SK-N-SH (cell line): ENCODE data around the gene KLF13. TPM values are rescaled to one million over a fixed set of nuclear protein-coding genes. Genes with fewer than 3 reads are reported as not detected.
A peak's percentile ranks its signal among the peaks of the same experiment; 100 is the strongest.

ENCODE experiments used
- CTCF ChIA-PET: fragments of 300-600, 350-600 bp; formaldehyde crosslinking; extraction: SDS; loops from one replicate; lab custom pipeline; 2021; lab: Yijun Ruan, JAX
- POLR2A ChIA-PET: fragments of 350-600 bp; sonication (Branson Sonifier 250); formaldehyde crosslinking; extraction: SDS; loops from one replicate; lab custom pipeline; 2020; ENCODE audit warnings: antibody characterized with exemption, inconsistent platforms; lab: Yijun Ruan, JAX
- DNase-seq: peaks from one replicate; pipeline ENCODE4 v3.0.0; 2012
- H2AFZ ChIP-seq: fragments of 200-600 bp; sonication (generic); 2 replicates; pipeline ENCODE4 v1.8.1; 2016; ENCODE audit warnings: antibody characterized with exemption, mild to moderate bottlenecking, low read depth
- H3F3A ChIP-seq: fragments of 200-600 bp; sonication (generic); replicated peaks from 2 replicates; pipeline ENCODE3; 2016; ENCODE audit warnings: antibody characterized with exemption, mild to moderate bottlenecking; ENCODE audit not compliant: insufficient read depth
- H3K27ac ChIP-seq, 2 experiments: fragments of 200-500 bp in 1 of 2; fragments of 200-600 bp in 1 of 2; sonication (Bioruptor generic) in 1 of 2; sonication (generic), shearing (Covaris generic) in 1 of 2; 2 replicates each; pipeline versions ENCODE4 v1.5.1 to v1.6.1; 2014 to 2016; ENCODE audit warnings: low read depth in 2 of 2, inconsistent platforms in 1 of 2, low read length in 1 of 2, mild to moderate bottlenecking in 1 of 2, mixed read lengths in 1 of 2
- H3K27me3 ChIP-seq: fragments of 200-600 bp; sonication (generic), shearing (Covaris generic); 2 replicates; pipeline ENCODE4 v1.6.1; 2016; ENCODE audit warnings: mixed run types; ENCODE audit not compliant: insufficient read depth
- H3K36me3 ChIP-seq, 2 experiments: fragments of 200-500 bp in 1 of 2; fragments of 200-600 bp in 1 of 2; sonication (Bioruptor generic) in 1 of 2; sonication (generic) in 1 of 2; replicated peaks in 1 of 2; 2 replicates each; pipeline versions ENCODE3 to v1.5.1; 2014 to 2016; ENCODE audit warnings: low read length in 1 of 2, mild to moderate bottlenecking in 1 of 2; ENCODE audit not compliant: insufficient read depth in 2 of 2, control insufficient read depth in 1 of 2
- H3K4me1 ChIP-seq, 2 experiments: fragments of 200-500 bp in 1 of 2; fragments of 200-600 bp in 1 of 2; sonication (Bioruptor generic) in 1 of 2; sonication (generic), shearing (Covaris generic) in 1 of 2; 2 replicates each; pipeline versions ENCODE4 v1.5.1 to v1.6.1; 2014 to 2016; ENCODE audit warnings: low read depth in 1 of 2, low read length in 1 of 2, mixed run types in 1 of 2; ENCODE audit not compliant: insufficient read depth in 2 of 2, control insufficient read depth in 1 of 2
- H3K4me2 ChIP-seq: fragments of 200-600 bp; sonication (generic), shearing (Covaris generic); 2 replicates; pipeline ENCODE4 v1.6.1; 2017; ENCODE audit warnings: mixed run types
- H3K4me3 ChIP-seq, 2 experiments: fragments of 200-500 bp in 1 of 2; fragments of 200-600 bp in 1 of 2; sonication (Bioruptor generic) in 1 of 2; sonication (generic), shearing (Covaris generic) in 1 of 2; 2 replicates each; pipeline versions ENCODE4 v1.5.1 to v1.8.1; 2014 to 2016; ENCODE audit warnings: low read depth in 2 of 2, inconsistent platforms in 1 of 2, low read length in 1 of 2, mild to moderate bottlenecking in 1 of 2, mixed read lengths in 1 of 2, moderate library complexity in 1 of 2
- H3K79me2 ChIP-seq: fragments of 200-600 bp; sonication (generic); 2 replicates; pipeline ENCODE4 v1.8.1; 2017; ENCODE audit warnings: mild to moderate bottlenecking; ENCODE audit not compliant: insufficient read depth
- H3K9ac ChIP-seq: fragments of 200-600 bp; sonication (generic); 2 replicates; pipeline ENCODE4 v1.6.1; 2017; ENCODE audit warnings: mixed run types
- H3K9me2 ChIP-seq: fragments of 200-600 bp; sonication (generic); 2 replicates; pipeline ENCODE4 v1.6.1; 2017; ENCODE audit warnings: mixed run types
- H3K9me3 ChIP-seq: fragments of 200-600 bp; sonication (generic); 2 replicates; pipeline ENCODE4 v1.6.1; 2017; ENCODE audit warnings: mixed run types, mild to moderate bottlenecking, moderate library complexity
- H4K20me1 ChIP-seq: fragments of 200-600 bp; sonication (generic); 2 replicates; pipeline ENCODE4 v1.6.1; 2017; ENCODE audit warnings: mild to moderate bottlenecking, mixed run types; ENCODE audit not compliant: insufficient read depth
- CHD2 ChIP-seq: fragments of 150-350 bp; IDR thresholded peaks from 2 replicates; pipeline ENCODE4 v1.6.1; 2018; ENCODE audit warnings: low read length; ENCODE audit not compliant: partially characterized antibody
- EP300 ChIP-seq, 2 experiments: IDR thresholded peaks; 2 replicates each; pipeline versions ENCODE4 v1.4.0 to v1.6.1; 2012; ENCODE audit warnings: borderline replicate concordance in 1 of 2, low read depth in 1 of 2, low read length in 1 of 2
- FOXJ3 ChIP-seq: sonication (generic); formaldehyde crosslinking; IDR thresholded peaks from 2 replicates; pipeline ENCODE4 v1.5.1; 2020; ENCODE audit warnings: mild to moderate bottlenecking, missing genetic modification reagents
- GATA2 ChIP-seq: sonication (generic); formaldehyde crosslinking; IDR thresholded peaks from 2 replicates; pipeline ENCODE4 v1.5.0; 2020; ENCODE audit warnings: mild to moderate bottlenecking, missing genetic modification reagents
- MXI1 ChIP-seq: IDR thresholded peaks from 2 replicates; pipeline ENCODE4 v1.6.1; 2012; ENCODE audit warnings: mild to moderate bottlenecking, low read depth, low read length, improper control_type of control experiment
- NRF1 ChIP-seq: IDR thresholded peaks from 2 replicates; pipeline ENCODE4 v1.6.1; 2012; ENCODE audit warnings: low read depth, mild to moderate bottlenecking, low read length
- RCOR1 ChIP-seq: fragments of 150-350 bp; IDR thresholded peaks from 2 replicates; pipeline ENCODE4 v1.6.1; 2017; ENCODE audit warnings: antibody characterized with exemption, low read length
- REST ChIP-seq: IDR thresholded peaks from 2 replicates; pipeline ENCODE4 v1.6.1; 2012; ENCODE audit warnings: mild to moderate bottlenecking, low read depth, low read length, moderate library complexity
- SMC3 ChIP-seq: IDR thresholded peaks from 2 replicates; pipeline ENCODE4 v1.6.1; 2012; ENCODE audit warnings: low read depth, low read length, improper control_type of control experiment
- YY1 ChIP-seq: IDR thresholded peaks from 2 replicates; pipeline ENCODE4 v1.4.0; 2012; ENCODE audit warnings: low read depth, mild to moderate bottlenecking
- WGBS: methylation state at CpG from one replicate; pipeline ENCODE4 v1.1.6; 2017; ENCODE audit warnings: low lambda C conversion rate; 5-methylcytosine and 5-hydroxymethylcytosine counted together
- polyA plus RNA-seq, 3 experiments: library from polyadenylated mRNA; depleted of rRNA; stranded (reverse); fragments of >200 nt; gene quantifications; 2 replicates each; pipeline ENCODE4 v1.2.3, GENCODE V29; 2012

Gene KLF13
- polyA plus RNA-seq, 1 of the 3 experiments (the other 2 are of a cell fraction) = 7.1 TPM

- ChIA-PET POLR2A (interaction anchor here (0.7 to 1.6 kb wide), 3 partner anchors 26 to 85 kb away, joined by 4 to 8 read pairs (median 4); partner anchors contain the start of gene KLF13), CTCF (interaction anchor here (0.9 to 2.1 kb wide), 7 partner anchors 17 to 92 kb away, joined by 3 to 6 read pairs (median 4); no protein-coding TSS in a partner anchor)
These were observed 26.4 kb upstream of the KLF13 start for GRCh38 chr15:31300208-31300661.

GRCh38 chr15:31300981-31301672, 25.5 kb upstream of the KLF13 start:
- ChIA-PET POLR2A (interaction anchor here (1.0 to 1.6 kb wide), 3 partner anchors 25 to 86 kb away, joined by 4 to 8 read pairs (median 4); partner anchors contain the start of gene KLF13), CTCF (interaction anchor here (0.9 to 2.1 kb wide), 6 partner anchors 16 to 91 kb away, joined by 3 to 6 read pairs (median 4); no protein-coding TSS in a partner anchor)
- Histone ChIP-seq H3K9me2 (no peaks in the 10 kb centered on the region), H3K4me1 (peaks cover 0 to 82% of the 10 kb centered on the region in 2 experiments; a peak in 2 of 4 replicates), H3K4me3 (no peak overlapping the region), H3F3A (no peaks in the 10 kb centered on the region), H4K20me1 (no peaks in the 10 kb centered on the region), H3K27ac (peak overlapping the region in 1 of 2 experiments; percentile 94; a peak in 2 of 4 replicates), H3K9ac (no peak overlapping the region), H3K36me3 (no peaks in the 10 kb centered on the region), H3K27me3 (no peaks in the 10 kb centered on the region), H3K79me2 (no peaks in the 10 kb centered on the region), H3K9me3 (no peaks in the 10 kb centered on the region), H3K4me2 (no peak overlapping the region), H2AFZ (no peak overlapping the region)
- peak; percentile 93 for DNase-seq
- WGBS = 62% methylated on average over 13 of the region's 16 CpGs
- no peak for TF ChIP-seq NRF1
- peak; percentile 99 for TF ChIP-seq GATA2 (CRISPR knock-in tag)
- TF ChIP-seq FOXJ3 = peak; percentile 79; the same call in 1 of the 2 replicates
- TF ChIP-seq YY1 = no peak
- peak; percentile 71; the same call in 1 of the 2 replicates for TF ChIP-seq RCOR1

More at GRCh38 chr15:31300208-31300661, 26.4 kb upstream of the KLF13 start:
- Histone ChIP-seq H3K27me3 (0 out of 2 replicates have a peak, but pooled peaks cover 3% of the 10 kb centered on the region), H3K4me3 (no peak overlapping the region), H3F3A (no peaks in the 10 kb centered on the region), H3K36me3 (no peaks in the 10 kb centered on the region), H2AFZ (no peak overlapping the region), H3K27ac (peak overlapping the region in 1 of 2 experiments; percentile 94; a peak in 2 of 4 replicates), H3K9ac (no peak overlapping the region), H3K79me2 (no peaks in the 10 kb centered on the region), H3K4me1 (peaks cover 0 to 76% of the 10 kb centered on the region in 2 experiments; a peak in 2 of 4 replicates), H3K9me2 (no peaks in the 10 kb centered on the region), H4K20me1 (no peaks in the 10 kb centered on the region), H3K4me2 (no peak overlapping the region), H3K9me3 (no peaks in the 10 kb centered on the region)
- peak; percentile 72 for DNase-seq
- TF ChIP-seq EP300 (IDR thresholded peaks at IDR 0.05; ENCODE audit: borderline replicate concordance in 1 of 2, low read depth in 1 of 2, low read length in 1 of 2) = peak in 1 of 2 experiments; percentile 49; a peak in 1 of 4 replicates
- TF ChIP-seq FOXJ3 = peak; percentile 58; the same call in 1 of the 2 replicates
- no peak for TF ChIP-seq CHD2
- TF ChIP-seq MXI1 = peak; percentile 23; the same call in 1 of the 2 replicates
- WGBS = 83% methylated on average over 1 of the region's 10 CpGs

- ChIA-PET POLR2A (interaction anchor here (1.0 to 1.3 kb wide), 2 partner anchors 24 to 65 kb away, joined by 4 to 8 read pairs; partner anchors contain the start of gene KLF13), CTCF (interaction anchor here (0.6 to 2.1 kb wide), 2 partner anchors 29 to 65 kb away, joined by 3 to 5 read pairs; no protein-coding TSS in a partner anchor)
- no peak overlapping the region for H3K9ac ChIP-seq
- H2AFZ ChIP-seq = no peak overlapping the region
- peaks cover 0 to 86% of the 10 kb centered on the region in 2 experiments; a peak in 2 of 4 replicates for H3K4me1 ChIP-seq
- H3K27ac ChIP-seq = peak overlapping the region in 1 of 2 experiments; percentile 94; a peak in 2 of 4 replicates
- 43% methylated on average over 4 of the region's 4 CpGs for WGBS
- no peak overlapping the region for H3K4me3 ChIP-seq
- no peaks in the 10 kb centered on the region for H3K36me3 ChIP-seq
- H4K20me1 ChIP-seq = no peaks in the 10 kb centered on the region
- no peak overlapping the region for H3K4me2 ChIP-seq
- H3K79me2 ChIP-seq = no peaks in the 10 kb centered on the region
- H3K9me3 ChIP-seq = no peaks in the 10 kb centered on the region
- TF ChIP-seq REST = no peak
- 0 out of 2 replicates have a peak, but pooled peaks have one; percentile 1 for TF ChIP-seq SMC3
- peak; percentile 63 for TF ChIP-seq CHD2
- peak in 1 of 2 experiments; percentile 77; a peak in 2 of 4 replicates for TF ChIP-seq EP300 (IDR thresholded peaks at IDR 0.05; ENCODE audit: borderline replicate concordance in 1 of 2, low read depth in 1 of 2, low read length in 1 of 2)
- no peaks in the 10 kb centered on the region for H3K27me3 ChIP-seq
- H3K9me2 ChIP-seq = no peaks in the 10 kb centered on the region
- no peak for DNase-seq
- H3F3A ChIP-seq = no peaks in the 10 kb centered on the region
These were observed 25.0 kb upstream of the KLF13 start for GRCh38 chr15:31301673-31301990.
